PC-3 (cell line): ENCODE measurements around the gene NUAK1. TPM values are rescaled to one million over a fixed set of nuclear protein-coding genes. Genes with fewer than 3 reads are reported as not detected.
A peak's percentile ranks its signal among the peaks of the same experiment; 100 is the strongest.

Source experiments
- ATAC-seq: fragments of 200-7000 bp; cut with Tn5 transposase; 2 replicates; pipeline ENCODE4 v1.9.1; 2020; ENCODE audit warnings: mild to moderate bottlenecking, moderate library complexity
- BruUV-seq: library from RNA; stranded (reverse); fragments of 400-500 nt; replicated peaks from 2 replicates; lab custom pipeline; 2021; lab: Mats Ljungman, UMichigan
- CTCF ChIA-PET: fragments of 300-600 bp; sonication (Branson Sonifier 250); formaldehyde crosslinking; loops from one replicate; lab custom pipeline; 2022; ENCODE audit warnings: antibody characterized with exemption; lab: Charles Lee
- POLR2A ChIA-PET: fragments of 300-600 bp; sonication (Branson Sonifier 250); formaldehyde crosslinking; loops from one replicate; lab custom pipeline; 2022; ENCODE audit warnings: antibody characterized with exemption; ENCODE audit not compliant: unreplicated experiment; lab: Charles Lee
- DNase-seq: peaks from one replicate; pipeline ENCODE4 v3.0.0-alpha.2; 2015
- H2AFZ ChIP-seq: fragments of 300-600 bp; sonication (generic); 2 replicates; pipeline ENCODE4 v1.6.0; 2016; ENCODE audit warnings: antibody characterized with exemption, low read length
- H3F3A ChIP-seq: fragments of 300-600 bp; sonication (generic); one replicate; pipeline ENCODE4 v1.6.0; 2017; ENCODE audit warnings: antibody characterized with exemption, low read length, control low read depth, mild to moderate bottlenecking; ENCODE audit not compliant: unreplicated experiment
- H3K27ac ChIP-seq: fragments of 300-600 bp; sonication (generic); 2 replicates; pipeline ENCODE4 v1.5.1; 2016; ENCODE audit warnings: mild to moderate bottlenecking, low read length
- H3K27me3 ChIP-seq: fragments of 300-600 bp; sonication (generic); 2 replicates; pipeline ENCODE4 v1.6.1; 2016; ENCODE audit warnings: low read length, mixed read lengths
- H3K36me3 ChIP-seq: fragments of 300-600 bp; sonication (generic); 2 replicates; pipeline ENCODE4 v1.6.1; 2016; ENCODE audit warnings: low read depth, mixed run types, low read length, mixed read lengths
- H3K4me1 ChIP-seq: fragments of 300-600 bp; sonication (generic); 2 replicates; pipeline ENCODE4 v1.5.1; 2016; ENCODE audit warnings: low read length; ENCODE audit not compliant: insufficient read depth
- H3K4me2 ChIP-seq: fragments of 300-600 bp; sonication (generic); 2 replicates; pipeline ENCODE4 v1.6.0; 2016; ENCODE audit warnings: low read length
- H3K4me3 ChIP-seq: fragments of 300-600 bp; sonication (generic); 2 replicates; pipeline ENCODE4 v1.5.1; 2016; ENCODE audit warnings: mild to moderate bottlenecking, low read length, mixed read lengths
- H3K79me2 ChIP-seq: fragments of 300-600 bp; sonication (generic); 2 replicates; pipeline ENCODE4 v1.6.1; 2017; ENCODE audit warnings: low read length, mixed read lengths
- H3K9ac ChIP-seq: fragments of 300-600 bp; sonication (generic); 2 replicates; pipeline ENCODE4 v1.6.0; 2016; ENCODE audit warnings: mild to moderate bottlenecking, low read length
- H3K9me2 ChIP-seq: fragments of 300-600 bp; sonication (generic); replicated peaks from 2 replicates; pipeline ENCODE4 v1.6.1; 2016; ENCODE audit warnings: mixed run types, low read length, mixed read lengths
- H3K9me3 ChIP-seq: fragments of 300-600 bp; sonication (generic); 2 replicates; pipeline ENCODE4 v1.6.1; 2016; ENCODE audit warnings: low read length, mixed read lengths
- H4K20me1 ChIP-seq: fragments of 300-600 bp; sonication (generic); 2 replicates; pipeline ENCODE4 v1.6.1; 2016; ENCODE audit warnings: low read length, mixed read lengths
- EZH2 ChIP-seq: fragments of 300-600 bp; sonication (generic); IDR thresholded peaks from one replicate; pipeline ENCODE4 v1.6.1; 2017; ENCODE audit warnings: antibody characterized with exemption, mild to moderate bottlenecking, low read length; ENCODE audit not compliant: unreplicated experiment
- EZH2phosphoT487 ChIP-seq: fragments of 300-600 bp; sonication (generic); IDR thresholded peaks from 2 replicates; pipeline ENCODE4 v1.6.1; 2018; ENCODE audit warnings: mild to moderate bottlenecking, antibody characterized with exemption, low read length, borderline replicate concordance
- intact Hi-C: fragments of 100-400 bp; cut with micrococcal nuclease; formaldehyde crosslinking; loops from 2 replicates; pipeline ENCODE4 v1.9.0; 2023
- total RNA-seq: library from RNA; depleted of rRNA; stranded (reverse); fragments of >200 nt; gene quantifications from 2 replicates; pipeline ENCODE4 v1.2.3, GENCODE V29; 2014
- TF ChIP-seq, protein P1 (sequence below): fragments of 300-600 bp; sonication (generic); conservative IDR thresholded peaks from 2 replicates; pipeline ENCODE4 v1.5.1; 2017; ENCODE audit warnings: antibody characterized with exemption, low read depth, mild to moderate bottlenecking, low read length

NUAK1 gene
- total RNA-seq, 1 experiment from 2014 or later, result 9.8 TPM

GRCh38 chr12:106113042-106113441 lies 25.7 kb downstream of the NUAK1 start:
- ChIA-PET POLR2A (no interaction called here), CTCF (interaction anchor here (0.5 kb wide), 1 partner anchor 750 kb away, joined by 3 read pairs; no protein-coding TSS in a partner anchor)
- TF ChIP-seq, protein P1, sequence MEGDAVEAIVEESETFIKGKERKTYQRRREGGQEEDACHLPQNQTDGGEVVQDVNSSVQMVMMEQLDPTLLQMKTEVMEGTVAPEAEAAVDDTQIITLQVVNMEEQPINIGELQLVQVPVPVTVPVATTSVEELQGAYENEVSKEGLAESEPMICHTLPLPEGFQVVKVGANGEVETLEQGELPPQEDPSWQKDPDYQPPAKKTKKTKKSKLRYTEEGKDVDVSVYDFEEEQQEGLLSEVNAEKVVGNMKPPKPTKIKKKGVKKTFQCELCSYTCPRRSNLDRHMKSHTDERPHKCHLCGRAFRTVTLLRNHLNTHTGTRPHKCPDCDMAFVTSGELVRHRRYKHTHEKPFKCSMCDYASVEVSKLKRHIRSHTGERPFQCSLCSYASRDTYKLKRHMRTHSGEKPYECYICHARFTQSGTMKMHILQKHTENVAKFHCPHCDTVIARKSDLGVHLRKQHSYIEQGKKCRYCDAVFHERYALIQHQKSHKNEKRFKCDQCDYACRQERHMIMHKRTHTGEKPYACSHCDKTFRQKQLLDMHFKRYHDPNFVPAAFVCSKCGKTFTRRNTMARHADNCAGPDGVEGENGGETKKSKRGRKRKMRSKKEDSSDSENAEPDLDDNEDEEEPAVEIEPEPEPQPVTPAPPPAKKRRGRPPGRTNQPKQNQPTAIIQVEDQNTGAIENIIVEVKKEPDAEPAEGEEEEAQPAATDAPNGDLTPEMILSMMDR, result no peak
- TF ChIP-seq EZH2 (no peak), EZH2phosphoT487 (no peak)
- peaks cover 44% of the 10 kb centered on the region for H3K79me2 ChIP-seq
- H3K27me3 ChIP-seq, result no peaks in the 10 kb centered on the region
- peak overlapping the region; percentile 29; the same call in 1 of the 2 replicates for H3K4me3 ChIP-seq
- peak overlapping the region; percentile 48 for H3K27ac ChIP-seq
- H3K4me2 ChIP-seq, result peak overlapping the region; percentile 69
- no peaks in the 10 kb centered on the region for H3K9me2 ChIP-seq
- DNase-seq (peak; percentile 81), ATAC-seq (peak; percentile 66)
- BruUV-seq, result no TSS peak
- H3K36me3 ChIP-seq, result no peaks in the 10 kb centered on the region
- H3K4me1 ChIP-seq, result peaks cover 39% of the 10 kb centered on the region
- H3K9me3 ChIP-seq, result no peaks in the 10 kb centered on the region
- no peaks in the 10 kb centered on the region for H4K20me1 ChIP-seq
- no peak overlapping the region for H3K9ac ChIP-seq
- no peaks in the 10 kb centered on the region for H3F3A ChIP-seq
- intact Hi-C loops, result no loop called here
- H2AFZ ChIP-seq, result peak overlapping the region; percentile 19; the same call in 1 of the 2 replicates

- BruUV-seq, result no TSS peak
- H3K36me3 ChIP-seq, result no peaks in the 10 kb centered on the region
- ATAC-seq (0 out of 2 replicates have a peak, but pooled peaks have one; percentile 5), DNase-seq (no peak)
- H3K4me2 ChIP-seq, result peak overlapping the region; percentile 69
- H3K27ac ChIP-seq, result peak overlapping the region; percentile 29
- no peaks in the 10 kb centered on the region for H4K20me1 ChIP-seq
- no peaks in the 10 kb centered on the region for H3K9me2 ChIP-seq
- no peaks in the 10 kb centered on the region for H3K9me3 ChIP-seq
- H3K4me3 ChIP-seq, result no peak overlapping the region
- POLR2A ChIA-PET, result no interaction called here
- no peak overlapping the region for H3K9ac ChIP-seq
- H3F3A ChIP-seq, result no peaks in the 10 kb centered on the region
- H3K79me2 ChIP-seq, result peaks cover 44% of the 10 kb centered on the region
- H3K27me3 ChIP-seq, result no peaks in the 10 kb centered on the region
- H2AFZ ChIP-seq, result no peak overlapping the region
- peaks cover 47% of the 10 kb centered on the region for H3K4me1 ChIP-seq
- no peak for TF ChIP-seq EZH2
- TF ChIP-seq, protein P1, result no peak
- no peak for TF ChIP-seq EZH2phosphoT487
- intact Hi-C loops, result no loop called here
- CTCF ChIA-PET, result interaction anchor here (0.6 kb wide), 1 partner anchor 45 kb away, joined by 4 read pairs; no protein-coding TSS in a partner anchor
Observed at GRCh38 chr12:106112145-106112821, 26.5 kb downstream of the NUAK1 start.
